Natural killer cell (primary cell): ENCODE data around the gene ZNF541. TPM values are rescaled to one million over a fixed set of nuclear protein-coding genes. Genes with fewer than 3 reads are reported as not detected.
A peak's percentile ranks its signal among the peaks of the same experiment; 100 is the strongest.

Experiments
- ATAC-seq, 3 donors: fragments of 150-1000 bp in 2 of 3; fragments of 200-7000 bp in 1 of 3; cut with Tn5 transposase; 1 replicate in 1 of 3; 2 replicates in 2 of 3; pipeline ENCODE4 v1.10.0; 2021; ENCODE audit warnings: mild to moderate bottlenecking in 2 of 3, moderate library complexity in 2 of 3
- DNase-seq, 2 donors: peaks; one replicate each; pipeline versions ENCODE4 v3.0.0 to v3.0.0-alpha.2; 2013 to 2021; ENCODE audit warnings: mixed read lengths in 1 of 2
- H3K27ac ChIP-seq: one replicate; pipeline ENCODE4 v1.5.1; 2013; ENCODE audit warnings: mild to moderate bottlenecking, low read length
- H3K27me3 ChIP-seq: one replicate; pipeline ENCODE4 v1.6.1; 2013; ENCODE audit warnings: low read length; ENCODE audit not compliant: control insufficient read depth, insufficient read depth
- H3K36me3 ChIP-seq: one replicate; pipeline ENCODE4 v1.6.1; 2013; ENCODE audit warnings: low read length; ENCODE audit not compliant: control insufficient read depth, insufficient read depth
- H3K4me1 ChIP-seq: one replicate; pipeline ENCODE4 v1.6.1; 2013; ENCODE audit warnings: low read length; ENCODE audit not compliant: control insufficient read depth, insufficient read depth
- H3K4me3 ChIP-seq: one replicate; pipeline ENCODE4 v1.5.1; 2013; ENCODE audit warnings: low read length
- H3K9me3 ChIP-seq: one replicate; pipeline ENCODE4 v1.6.1; 2013; ENCODE audit warnings: low read length; ENCODE audit not compliant: control insufficient read depth, insufficient read depth
- H3K27ac Mint-ChIP-seq, 2 donors: one replicate each; pipeline ENCODE4 v1.8.0; 2022; ENCODE audit warnings: mild to moderate bottlenecking in 2 of 2, mixed read lengths in 2 of 2, moderate library complexity in 1 of 2
- H3K27me3 Mint-ChIP-seq, 2 donors: one replicate each; pipeline ENCODE4 v1.8.0; 2022; ENCODE audit warnings: low read depth in 2 of 2, mixed read lengths in 2 of 2
- H3K36me3 Mint-ChIP-seq: one replicate; pipeline ENCODE4 v1.8.0; 2022; ENCODE audit warnings: mixed read lengths
- H3K4me1 Mint-ChIP-seq, 2 donors: one replicate each; pipeline ENCODE4 v1.8.0; 2022; ENCODE audit warnings: mixed read lengths in 2 of 2
- H3K4me3 Mint-ChIP-seq: one replicate; pipeline ENCODE4 v1.8.0; 2022; ENCODE audit warnings: mild to moderate bottlenecking, moderate library complexity, mixed read lengths
- H3K9me3 Mint-ChIP-seq, 2 donors: one replicate each; pipeline ENCODE4 v1.8.0; 2022; ENCODE audit warnings: mixed read lengths in 2 of 2
- WGBS: methylation state at CpG from one replicate; pipeline ENCODE4 v1.1.7; 2013; ENCODE audit warnings: missing lambda C conversion rate; ENCODE audit not compliant: insufficient coverage; 5-methylcytosine and 5-hydroxymethylcytosine counted together
- intact Hi-C: fragments of 100-400 bp; cut with micrococcal nuclease; formaldehyde crosslinking; loops from one replicate; pipeline ENCODE4 v1.14.2; 2022
- total RNA-seq, 4 donors: library from RNA; stranded (reverse); fragments of 120-200 nt in 1 of 4; gene quantifications; one replicate each; pipeline versions ENCODE4 v1.2.3 to v1.2.4, GENCODE V29; 2013 to 2022
- TF ChIP-seq, protein P1 (sequence below): fragments of 200-600 bp; IDR thresholded peaks from one replicate; pipeline ENCODE4 v1.8.0; 2022; ENCODE audit warnings: antibody characterized with exemption

ZNF541 gene
- total RNA-seq, 3 donors from 2014 or later (not counting 1 experiment from before 2014, with no cell fraction given), result 1.5 to 2.0 (median 1.5) TPM

DNA sequence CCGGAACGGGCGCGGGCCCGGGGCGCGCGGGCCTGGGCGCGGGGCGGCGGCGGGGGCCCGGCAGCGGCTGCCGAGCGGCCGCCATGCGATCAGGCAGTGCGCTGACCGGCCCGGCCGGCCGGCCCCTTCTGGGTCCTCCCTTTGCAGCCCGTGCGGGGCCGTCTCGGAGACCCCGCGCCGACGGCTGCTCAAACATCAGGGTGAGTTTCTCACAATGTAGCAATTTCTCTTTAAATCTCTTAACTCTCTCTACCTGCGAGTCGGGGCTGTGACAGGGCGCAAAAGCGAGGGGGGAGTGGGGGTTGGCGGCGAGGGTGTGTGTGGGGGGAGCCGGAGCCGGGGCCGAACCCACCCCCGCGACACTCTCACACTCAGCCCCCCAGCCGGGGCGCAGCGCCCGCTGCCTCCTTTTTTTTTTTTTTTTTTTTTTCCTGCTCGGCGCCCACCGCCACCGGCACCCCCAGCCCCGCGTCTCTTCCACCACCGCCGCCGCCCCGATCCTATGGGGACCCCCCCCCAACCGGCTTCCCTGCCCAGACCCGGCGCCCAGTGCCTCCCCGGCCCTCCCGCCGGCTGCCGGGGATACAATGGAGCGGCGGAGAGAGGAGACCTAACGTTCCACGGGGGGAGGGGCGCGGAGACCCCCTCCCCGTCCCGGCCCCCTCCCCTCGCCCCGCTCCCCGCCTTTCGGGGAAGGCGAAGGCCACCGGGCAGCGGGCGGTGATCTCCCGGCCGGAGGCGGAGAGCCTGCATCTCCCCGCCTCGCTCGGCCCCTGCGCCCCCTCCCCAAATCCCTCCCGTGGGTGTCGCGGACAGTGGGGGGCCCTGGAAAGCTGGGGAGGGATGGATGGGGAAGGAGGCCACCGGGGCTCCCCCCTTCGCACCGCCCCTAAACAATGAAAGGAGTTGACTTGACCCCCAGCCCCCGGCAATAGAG is 36.3 kb upstream of the ZNF541 start, which contains the start of gene BICRA:
TSS of gene BICRA (plus strand) at position 166 of the 937 bp plus-strand sequence. CDS start 64,441 bp downstream, outside the sequence.
- H3K36me3 ChIP-seq, result peaks cover 2% of the 10 kb centered on the region
- Mint-ChIP-seq H3K4me3 (peak within 1 kb of the TSS; percentile 96), H3K27me3 (no peaks in the 10 kb centered on the region), H3K27ac (peak within 1 kb of the TSS; percentile 88), H3K36me3 (no peaks in the 10 kb centered on the region), H3K4me1 (peaks cover 22 to 36% of the 10 kb centered on the region in 2 donors), H3K9me3 (no peaks in the 10 kb centered on the region)
- peak within 1 kb of the TSS; percentile 95 for H3K27ac ChIP-seq
- peaks cover 28% of the 10 kb centered on the region for H3K4me1 ChIP-seq
- DNase-seq (peak; percentile 84 to 88), ATAC-seq (peak; percentile 72 to 87 (median 74))
- TF ChIP-seq, protein P1, sequence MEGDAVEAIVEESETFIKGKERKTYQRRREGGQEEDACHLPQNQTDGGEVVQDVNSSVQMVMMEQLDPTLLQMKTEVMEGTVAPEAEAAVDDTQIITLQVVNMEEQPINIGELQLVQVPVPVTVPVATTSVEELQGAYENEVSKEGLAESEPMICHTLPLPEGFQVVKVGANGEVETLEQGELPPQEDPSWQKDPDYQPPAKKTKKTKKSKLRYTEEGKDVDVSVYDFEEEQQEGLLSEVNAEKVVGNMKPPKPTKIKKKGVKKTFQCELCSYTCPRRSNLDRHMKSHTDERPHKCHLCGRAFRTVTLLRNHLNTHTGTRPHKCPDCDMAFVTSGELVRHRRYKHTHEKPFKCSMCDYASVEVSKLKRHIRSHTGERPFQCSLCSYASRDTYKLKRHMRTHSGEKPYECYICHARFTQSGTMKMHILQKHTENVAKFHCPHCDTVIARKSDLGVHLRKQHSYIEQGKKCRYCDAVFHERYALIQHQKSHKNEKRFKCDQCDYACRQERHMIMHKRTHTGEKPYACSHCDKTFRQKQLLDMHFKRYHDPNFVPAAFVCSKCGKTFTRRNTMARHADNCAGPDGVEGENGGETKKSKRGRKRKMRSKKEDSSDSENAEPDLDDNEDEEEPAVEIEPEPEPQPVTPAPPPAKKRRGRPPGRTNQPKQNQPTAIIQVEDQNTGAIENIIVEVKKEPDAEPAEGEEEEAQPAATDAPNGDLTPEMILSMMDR, result no peak
- H3K9me3 ChIP-seq, result no peaks in the 10 kb centered on the region
- WGBS, result under 1% methylated on average over 68 of the region's 94 CpGs
- no peaks in the 10 kb centered on the region for H3K27me3 ChIP-seq
- peak within 1 kb of the TSS; percentile 92 for H3K4me3 ChIP-seq
- intact Hi-C loops, result loop anchor here (1.0 to 2.0 kb wide), 2 partner anchors 9 to 94 kb away; partner anchors contain the start of gene NAPA

DNA sequence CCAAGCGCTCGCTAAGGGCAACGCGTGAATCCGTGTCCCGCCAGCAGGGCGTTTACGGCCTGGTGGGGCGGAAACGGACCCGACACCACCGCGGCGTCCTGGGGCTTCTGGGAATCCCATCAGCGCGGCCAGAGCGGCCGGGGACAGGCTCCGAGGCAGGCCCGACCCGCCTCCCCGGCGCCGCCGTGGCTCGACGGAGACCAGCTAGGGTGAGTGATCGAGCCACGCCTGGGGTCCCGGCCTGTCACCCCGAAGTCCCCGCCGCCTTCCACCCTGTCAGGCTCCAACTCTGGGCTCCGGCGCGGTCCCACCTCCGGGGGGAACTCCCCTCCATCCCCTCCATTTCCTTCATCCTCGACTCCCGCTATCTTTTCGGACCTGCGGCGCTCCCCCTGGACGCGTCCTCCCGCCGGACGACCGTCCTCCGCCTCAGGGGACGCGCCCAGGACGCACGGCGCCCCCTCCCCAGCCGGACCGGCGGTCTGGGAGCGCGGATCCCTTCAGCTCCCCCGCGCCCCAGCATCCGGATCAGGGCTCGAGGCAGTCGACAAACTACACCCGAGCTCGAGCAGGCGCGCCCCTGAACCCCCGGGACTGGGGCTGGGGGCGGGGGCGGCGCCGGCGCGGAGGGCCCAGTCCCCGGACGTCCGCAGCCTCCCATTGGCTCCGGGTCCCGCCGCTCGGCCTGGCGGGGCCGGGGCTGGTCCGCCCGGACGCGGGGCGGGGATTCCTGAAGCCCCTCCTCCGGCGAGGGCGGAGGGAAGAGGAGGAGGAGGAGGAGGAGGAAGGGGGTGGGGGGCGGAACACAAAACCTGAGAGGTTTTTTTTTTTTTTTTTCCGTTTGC is 35.3 kb upstream of the ZNF541 start:
- H3K4me3 ChIP-seq, result peak overlapping the region; percentile 92
- no peaks in the 10 kb centered on the region for H3K36me3 Mint-ChIP-seq
- DNase-seq, result peak; percentile 97 to 98
- H3K9me3 ChIP-seq, result no peaks in the 10 kb centered on the region
- ATAC-seq, result peak; percentile 87 to 96 (median 87)
- intact Hi-C loops, result loop anchor here (1.0 to 2.0 kb wide), 2 partner anchors 8 to 93 kb away; partner anchors contain the start of gene NAPA
- H3K27me3 ChIP-seq, result no peaks in the 10 kb centered on the region
- H3K4me1 ChIP-seq, result peaks cover 28% of the 10 kb centered on the region
- H3K27ac Mint-ChIP-seq, result peak overlapping the region; percentile 88
- peaks cover 2% of the 10 kb centered on the region for H3K36me3 ChIP-seq
- TF ChIP-seq, protein P1, result peak; percentile 12
- peaks cover 14 to 30% of the 10 kb centered on the region in 2 donors for H3K4me1 Mint-ChIP-seq
- H3K9me3 Mint-ChIP-seq, result no peaks in the 10 kb centered on the region
- H3K27me3 Mint-ChIP-seq, result no peaks in the 10 kb centered on the region
- peak overlapping the region; percentile 95 for H3K27ac ChIP-seq
- WGBS, result under 1% methylated on average over 92 of the region's 94 CpGs
- H3K4me3 Mint-ChIP-seq, result peak overlapping the region; percentile 77

DNA sequence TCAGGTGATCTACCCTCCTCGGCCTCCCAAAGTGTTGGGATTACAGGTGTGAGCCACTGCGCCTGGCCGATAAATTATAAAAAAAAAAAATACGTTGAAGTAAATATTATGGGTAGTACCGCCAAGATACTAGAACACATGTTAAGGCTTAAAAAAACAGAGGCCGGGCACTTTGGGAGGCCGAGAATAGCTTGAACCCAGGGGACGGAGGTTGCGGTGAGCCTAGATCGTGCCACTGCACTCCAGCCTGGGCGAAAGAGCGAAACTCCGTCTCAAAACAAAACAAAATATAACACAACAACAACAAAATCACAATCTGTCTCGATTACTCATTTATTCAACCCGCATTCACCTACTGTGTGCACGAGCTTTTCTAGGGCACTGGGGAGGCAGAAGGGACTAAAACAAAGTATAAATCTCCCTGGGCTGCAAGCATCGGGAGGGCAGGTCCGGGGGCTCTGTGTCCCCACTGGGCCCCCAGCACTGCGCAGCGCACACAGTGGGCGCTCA is 34.7 kb upstream of the ZNF541 start:
- intact Hi-C loops, result loop anchor here (1.0 to 2.0 kb wide), 2 partner anchors 7 to 93 kb away; partner anchors contain the start of gene NAPA
- peak overlapping the region; percentile 95 for H3K27ac ChIP-seq
- H3K36me3 Mint-ChIP-seq, result no peaks in the 10 kb centered on the region
- TF ChIP-seq, protein P1, result no peak
- peak overlapping the region; percentile 92 for H3K4me3 ChIP-seq
- no peaks in the 10 kb centered on the region for H3K9me3 ChIP-seq
- H3K4me3 Mint-ChIP-seq, result peak overlapping the region; percentile 77
- 54% methylated on average over 21 of the region's 21 CpGs for WGBS
- no peak for ATAC-seq
- no peaks in the 10 kb centered on the region for H3K27me3 Mint-ChIP-seq
- peaks cover 14 to 23% of the 10 kb centered on the region in 2 donors for H3K4me1 Mint-ChIP-seq
- H3K9me3 Mint-ChIP-seq, result no peaks in the 10 kb centered on the region
- DNase-seq, result no peak
- peak overlapping the region; percentile 88 for H3K27ac Mint-ChIP-seq
- peaks cover 2% of the 10 kb centered on the region for H3K36me3 ChIP-seq
- H3K27me3 ChIP-seq, result no peaks in the 10 kb centered on the region
- H3K4me1 ChIP-seq, result peaks cover 28% of the 10 kb centered on the region
